A673 (cell line): ENCODE results near the gene TWSG1. TPM values are rescaled to one million over a fixed set of nuclear protein-coding genes. Genes with fewer than 3 reads are reported as not detected.

Source experiments
- BruUV-seq: library from RNA; stranded (reverse); fragments of 400-500 nt; replicated peaks from 2 replicates; lab custom pipeline; 2021; lab: Mats Ljungman, UMichigan
- CTCF ChIA-PET: fragments of 300-600 bp; sonication (Branson Sonifier 250); formaldehyde crosslinking; loops from one replicate; lab custom pipeline; 2022; ENCODE audit warnings: antibody characterized with exemption; lab: Charles Lee
- POLR2A ChIA-PET: fragments of 300-600 bp; sonication (Branson Sonifier 250); formaldehyde crosslinking; loops from one replicate; lab custom pipeline; 2022; ENCODE audit warnings: antibody characterized with exemption; ENCODE audit not compliant: low non-redundant PET; lab: Charles Lee
- DNase-seq: peaks from one replicate; pipeline ENCODE4 v3.0.0-alpha.2; 2015; ENCODE audit warnings: low spot score
- H3K27ac ChIP-seq: fragments of 200-600 bp; sonication (generic); 2 replicates; pipeline ENCODE4 v1.5.1; 2016; ENCODE audit warnings: mixed run types, low read depth, mild to moderate bottlenecking, mixed read lengths, antibody characterized with exemption, low read length; ENCODE audit not compliant: poor library complexity, severe bottlenecking
- H3K27me3 ChIP-seq: fragments of 200-600 bp; sonication (generic); replicated peaks from 2 replicates; pipeline ENCODE4 v1.6.1; 2017; ENCODE audit warnings: mixed run types, low read depth, mild to moderate bottlenecking, mixed read lengths, antibody characterized with exemption, low read length; ENCODE audit not compliant: insufficient read depth, poor library complexity
- H3K36me3 ChIP-seq: fragments of 200-600 bp; sonication (generic); 2 replicates; pipeline ENCODE4 v1.6.1; 2016; ENCODE audit warnings: mixed run types, mild to moderate bottlenecking, mixed read lengths, antibody characterized with exemption, low read length; ENCODE audit not compliant: insufficient read depth, poor library complexity, severe bottlenecking
- H3K4me1 ChIP-seq: fragments of 200-600 bp; sonication (generic); 2 replicates; pipeline ENCODE4 v1.6.1; 2017; ENCODE audit warnings: mixed run types, mild to moderate bottlenecking, mixed read lengths, antibody characterized with exemption, low read length; ENCODE audit not compliant: insufficient read depth, poor library complexity, severe bottlenecking
- H3K4me3 ChIP-seq: fragments of 200-600 bp; sonication (generic); 2 replicates; pipeline ENCODE4 v1.5.1; 2016; ENCODE audit warnings: low read depth, mixed run types, mild to moderate bottlenecking, mixed read lengths, low read length; ENCODE audit not compliant: poor library complexity, severe bottlenecking
- H3K9me3 ChIP-seq: fragments of 200-600 bp; sonication (generic); 2 replicates; pipeline ENCODE4 v1.6.1; 2016; ENCODE audit warnings: mixed run types, low read depth, mild to moderate bottlenecking, mixed read lengths, antibody characterized with exemption, low read length; ENCODE audit not compliant: poor library complexity, severe bottlenecking
- EZH2 ChIP-seq: fragments of 200-600 bp; sonication (generic); IDR thresholded peaks from 2 replicates; pipeline ENCODE4 v1.6.1; 2017; ENCODE audit warnings: borderline replicate concordance, low read depth, mild to moderate bottlenecking, mixed read lengths, antibody characterized with exemption, low read length; ENCODE audit not compliant: poor library complexity, severe bottlenecking
- intact Hi-C: fragments of 100-400 bp; cut with micrococcal nuclease; formaldehyde crosslinking; loops from one replicate; pipeline ENCODE4 v1.10.0; 2022; ENCODE audit not compliant: unreplicated experiment
- total RNA-seq: library from RNA; stranded (reverse); gene quantifications from 2 replicates; pipeline ENCODE4 v1.2.3, GENCODE V29; 2021
- TF ChIP-seq, protein P1 (sequence below): fragments of 300-800, 200-600 bp; sonication (generic); conservative IDR thresholded peaks from 2 replicates; pipeline ENCODE4 v1.5.1; 2017; ENCODE audit warnings: low read depth, mild to moderate bottlenecking, antibody characterized with exemption, low read length, moderate library complexity, mixed read lengths

TWSG1 gene
- total RNA-seq, 1 experiment from 2014 or later: 34.9 TPM

DNA sequence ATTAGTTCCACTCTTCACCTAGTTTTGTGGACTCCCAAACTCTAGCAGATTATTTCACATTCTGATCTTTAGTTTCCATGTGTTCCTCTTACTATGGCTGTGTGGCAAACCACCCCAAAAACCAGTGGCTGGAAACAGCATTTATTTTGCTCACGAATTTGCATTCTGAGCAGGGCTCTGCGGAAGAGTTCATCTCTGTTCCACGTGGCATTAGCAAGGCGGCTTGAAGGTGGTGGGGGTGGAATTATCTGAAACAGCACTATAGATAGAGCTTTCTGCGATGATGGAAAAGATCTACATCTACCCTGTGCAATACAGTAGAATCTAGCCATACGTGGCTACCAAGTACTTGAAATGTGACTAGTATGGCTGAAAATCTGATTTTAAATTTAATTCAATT lies 5.9 kb downstream of the TWSG1 start:
- DNase-seq: no peak
- intact Hi-C loops: no loop called here
- Histone ChIP-seq H3K36me3 (peaks cover 13% of the 10 kb centered on the region), H3K27ac (no peak overlapping the region), H3K4me3 (no peak overlapping the region), H3K27me3 (no peaks in the 10 kb centered on the region), H3K4me1 (peaks cover 8% of the 10 kb centered on the region), H3K9me3 (no peaks in the 10 kb centered on the region)
- ChIA-PET POLR2A (no interaction called here), CTCF (no interaction called here)
- BruUV-seq: no TSS peak
- TF ChIP-seq EZH2: no peak
- TF ChIP-seq, protein P1, sequence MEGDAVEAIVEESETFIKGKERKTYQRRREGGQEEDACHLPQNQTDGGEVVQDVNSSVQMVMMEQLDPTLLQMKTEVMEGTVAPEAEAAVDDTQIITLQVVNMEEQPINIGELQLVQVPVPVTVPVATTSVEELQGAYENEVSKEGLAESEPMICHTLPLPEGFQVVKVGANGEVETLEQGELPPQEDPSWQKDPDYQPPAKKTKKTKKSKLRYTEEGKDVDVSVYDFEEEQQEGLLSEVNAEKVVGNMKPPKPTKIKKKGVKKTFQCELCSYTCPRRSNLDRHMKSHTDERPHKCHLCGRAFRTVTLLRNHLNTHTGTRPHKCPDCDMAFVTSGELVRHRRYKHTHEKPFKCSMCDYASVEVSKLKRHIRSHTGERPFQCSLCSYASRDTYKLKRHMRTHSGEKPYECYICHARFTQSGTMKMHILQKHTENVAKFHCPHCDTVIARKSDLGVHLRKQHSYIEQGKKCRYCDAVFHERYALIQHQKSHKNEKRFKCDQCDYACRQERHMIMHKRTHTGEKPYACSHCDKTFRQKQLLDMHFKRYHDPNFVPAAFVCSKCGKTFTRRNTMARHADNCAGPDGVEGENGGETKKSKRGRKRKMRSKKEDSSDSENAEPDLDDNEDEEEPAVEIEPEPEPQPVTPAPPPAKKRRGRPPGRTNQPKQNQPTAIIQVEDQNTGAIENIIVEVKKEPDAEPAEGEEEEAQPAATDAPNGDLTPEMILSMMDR: no peak

DNA sequence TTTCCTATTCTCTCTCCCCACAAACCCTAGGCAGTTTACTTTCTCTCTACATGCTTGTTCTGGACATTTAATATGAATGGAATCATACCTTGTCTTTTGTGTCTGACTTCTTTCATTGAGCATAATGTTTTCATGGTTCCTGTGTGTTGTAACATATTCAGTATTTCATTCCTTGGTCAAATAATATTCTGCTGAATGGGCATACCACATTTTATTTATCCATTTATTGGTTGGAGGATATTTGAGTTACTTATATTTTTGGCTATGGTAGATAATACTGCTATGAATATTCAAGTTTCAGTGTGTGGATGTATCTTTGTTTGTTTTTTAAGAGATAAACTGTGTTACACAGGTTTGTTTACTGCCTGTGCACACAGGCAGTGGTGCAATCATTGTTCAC lies 9.0 kb downstream of the TWSG1 start:
- H3K27me3 ChIP-seq: no peaks in the 10 kb centered on the region
- CTCF ChIA-PET: no interaction called here
- H3K4me1 ChIP-seq: peaks cover 5% of the 10 kb centered on the region
- H3K36me3 ChIP-seq: peaks cover 10% of the 10 kb centered on the region
- no peak overlapping the region for H3K27ac ChIP-seq
- POLR2A ChIA-PET: no interaction called here
- BruUV-seq: no TSS peak
- no peaks in the 10 kb centered on the region for H3K9me3 ChIP-seq
- no peak overlapping the region for H3K4me3 ChIP-seq
- intact Hi-C loops: no loop called here
- TF ChIP-seq, protein P1: no peak
- no peak for TF ChIP-seq EZH2
- no peak for DNase-seq

DNA sequence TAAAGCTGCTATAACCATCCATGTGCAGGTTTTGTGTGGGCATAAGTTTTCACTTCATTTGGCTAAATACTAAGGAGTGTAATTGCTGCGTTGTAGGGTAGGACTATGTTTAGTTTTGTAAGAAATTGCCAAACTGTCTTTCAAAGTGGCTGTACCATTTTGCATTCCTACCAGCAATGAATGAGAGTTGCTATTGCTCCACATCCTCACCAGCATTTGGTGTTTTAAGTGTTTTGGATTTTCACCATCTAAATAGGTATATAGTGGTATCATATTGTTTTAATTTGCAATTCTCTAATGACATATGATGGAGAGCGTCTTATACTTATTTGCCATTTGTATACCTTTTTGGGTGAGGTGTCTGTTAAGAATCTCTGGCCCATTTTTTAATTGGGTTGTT lies 12.2 kb downstream of the TWSG1 start:
- no peaks in the 10 kb centered on the region for H3K9me3 ChIP-seq
- intact Hi-C loops: no loop called here
- no TSS peak for BruUV-seq
- no peaks in the 10 kb centered on the region for H3K27me3 ChIP-seq
- H3K4me3 ChIP-seq: no peak overlapping the region
- H3K36me3 ChIP-seq: no peaks in the 10 kb centered on the region
- TF ChIP-seq EZH2: no peak
- TF ChIP-seq, protein P1: no peak
- CTCF ChIA-PET: no interaction called here
- H3K4me1 ChIP-seq: peaks cover 8% of the 10 kb centered on the region
- H3K27ac ChIP-seq: no peak overlapping the region
- POLR2A ChIA-PET: no interaction called here
- DNase-seq: no peak
